HG03196 (cell line): ENCODE results near the gene COL18A1.

Experiments
- ATAC-seq: cut with Tn5 transposase; IDR thresholded peaks from one replicate; pipeline ENCODE4 v1.9.1; 2021; ENCODE audit not compliant: unreplicated experiment

COL18A1 gene

GRCh38 chr21:45381865-45382696, 22.9 kb upstream of the COL18A1 start:
- ATAC-seq = no peak

GRCh38 chr21:45382697-45382997, 22.3 kb upstream of the COL18A1 start:
- no peak for ATAC-seq

- no peak for ATAC-seq
Measured at GRCh38 chr21:45383111-45383614, 21.8 kb upstream of the COL18A1 start.

- no peak for ATAC-seq
Measured at GRCh38 chr21:45383615-45384201, 21.3 kb upstream of the COL18A1 start.

- no peak for ATAC-seq
Measured at GRCh38 chr21:45384656-45385548, 20.1 kb upstream of the COL18A1 start.

- no peak for ATAC-seq
Measured at GRCh38 chr21:45385549-45386050, 19.4 kb upstream of the COL18A1 start.

- ATAC-seq = no peak
Measured at GRCh38 chr21:45386336-45386727, 18.6 kb upstream of the COL18A1 start.

GRCh38 chr21:45386728-45387371, 18.1 kb upstream of the COL18A1 start:
- no peak for ATAC-seq

GRCh38 chr21:45387506-45387905, 17.5 kb upstream of the COL18A1 start:
- no peak for ATAC-seq

- ATAC-seq = no peak
Measured at GRCh38 chr21:45388011-45388521, 16.9 kb upstream of the COL18A1 start.

GRCh38 chr21:45388611-45389296, 16.2 kb upstream of the COL18A1 start:
- no peak for ATAC-seq

- ATAC-seq = no peak
Measured at GRCh38 chr21:45390121-45390751, 14.7 kb upstream of the COL18A1 start.

- ATAC-seq = no peak
Measured at GRCh38 chr21:45390831-45391742, 13.9 kb upstream of the COL18A1 start.

GRCh38 chr21:45391743-45392572, 13.0 kb upstream of the COL18A1 start:
- ATAC-seq = no peak

- no peak for ATAC-seq
Measured at GRCh38 chr21:45392573-45392971, 12.4 kb upstream of the COL18A1 start.

GRCh38 chr21:45393021-45393420, 11.9 kb upstream of the COL18A1 start:
- no peak for ATAC-seq

- no peak for ATAC-seq
Measured at GRCh38 chr21:45393833-45394638, 10.9 kb upstream of the COL18A1 start.
